ENCODE measurements around the gene KIF4B. TPM values are rescaled to one million over a fixed set of nuclear protein-coding genes. Genes with fewer than 3 reads are reported as not detected.

KIF4B gene
- polyA plus RNA-seq, 1 donor (not counting 4 experiments of a cell fraction or from before 2014, with no cell fraction given): not detected

DNA sequence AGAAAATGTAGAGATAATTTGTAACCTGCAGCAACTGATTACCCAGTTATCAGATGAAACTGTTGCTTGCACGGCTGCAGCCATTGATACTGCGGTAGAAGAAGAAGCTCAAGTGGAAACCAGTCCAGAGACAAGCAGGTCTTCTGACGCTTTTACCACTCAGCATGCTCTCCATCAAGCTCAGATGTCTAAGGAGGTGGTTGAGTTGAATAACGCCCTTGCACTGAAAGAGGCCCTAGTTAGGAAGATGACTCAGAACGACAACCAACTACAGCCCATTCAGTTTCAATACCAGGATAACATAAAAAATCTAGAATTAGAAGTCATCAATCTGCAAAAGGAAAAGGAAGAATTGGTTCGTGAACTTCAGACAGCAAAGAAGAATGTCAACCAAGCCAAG, 1.7 kb downstream of the KIF4B start:
- H3K4me1 ChIP-seq (ENCODE audit: control insufficient read depth, extremely low read depth, insufficient read depth, low read length): no peaks in the 10 kb centered on the region
- no peaks in the 10 kb centered on the region for H3K9me1 ChIP-seq (ENCODE audit: control insufficient read depth, extremely low read depth, insufficient read depth, low read length)
- no peaks in the 10 kb centered on the region for H3K27me3 ChIP-seq (ENCODE audit: control insufficient read depth, extremely low read depth, insufficient read depth, low read length)
- H4K20me1 ChIP-seq (ENCODE audit: control insufficient read depth, extremely low read depth, insufficient read depth, low read length): no peaks in the 10 kb centered on the region
- H3K9ac ChIP-seq (ENCODE audit: control insufficient read depth, extremely low read depth, insufficient read depth, low read length): no peak overlapping the region
- H3K4me3 ChIP-seq (ENCODE audit: control insufficient read depth in 2 of 3, extremely low read depth in 1 of 3, insufficient read depth in 2 of 3, low read depth in 1 of 3, low read length in 3 of 3): no peak overlapping the region
- dilution Hi-C loops (cut with MboI; ENCODE audit: extremely low pct_ligation_motif_present, low sequenced_read_pairs): no loop called here
- no peaks in the 10 kb centered on the region for H3K79me2 ChIP-seq (ENCODE audit: control insufficient read depth, insufficient read depth, low read length)
- no peaks in the 10 kb centered on the region for H3K36me3 ChIP-seq (ENCODE audit: control insufficient read depth in 2 of 2, extremely low read depth in 1 of 2, insufficient read depth in 2 of 2, low read length in 2 of 2)
- no peak for FAIRE-seq
- H3K4me2 ChIP-seq (ENCODE audit: control insufficient read depth, extremely low read depth, insufficient read depth, low read depth, low read length): no peak overlapping the region
- no peak for DNase-seq (ENCODE audit: low read depth, low spot score)
- H3K27ac ChIP-seq (ENCODE audit: control insufficient read depth, insufficient read depth, low read length): no peak overlapping the region
- TF ChIP-seq EZH2 (IDR thresholded peaks at IDR 0.05; ENCODE audit: low read length): no peak
- TF ChIP-seq, protein P1, sequence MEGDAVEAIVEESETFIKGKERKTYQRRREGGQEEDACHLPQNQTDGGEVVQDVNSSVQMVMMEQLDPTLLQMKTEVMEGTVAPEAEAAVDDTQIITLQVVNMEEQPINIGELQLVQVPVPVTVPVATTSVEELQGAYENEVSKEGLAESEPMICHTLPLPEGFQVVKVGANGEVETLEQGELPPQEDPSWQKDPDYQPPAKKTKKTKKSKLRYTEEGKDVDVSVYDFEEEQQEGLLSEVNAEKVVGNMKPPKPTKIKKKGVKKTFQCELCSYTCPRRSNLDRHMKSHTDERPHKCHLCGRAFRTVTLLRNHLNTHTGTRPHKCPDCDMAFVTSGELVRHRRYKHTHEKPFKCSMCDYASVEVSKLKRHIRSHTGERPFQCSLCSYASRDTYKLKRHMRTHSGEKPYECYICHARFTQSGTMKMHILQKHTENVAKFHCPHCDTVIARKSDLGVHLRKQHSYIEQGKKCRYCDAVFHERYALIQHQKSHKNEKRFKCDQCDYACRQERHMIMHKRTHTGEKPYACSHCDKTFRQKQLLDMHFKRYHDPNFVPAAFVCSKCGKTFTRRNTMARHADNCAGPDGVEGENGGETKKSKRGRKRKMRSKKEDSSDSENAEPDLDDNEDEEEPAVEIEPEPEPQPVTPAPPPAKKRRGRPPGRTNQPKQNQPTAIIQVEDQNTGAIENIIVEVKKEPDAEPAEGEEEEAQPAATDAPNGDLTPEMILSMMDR (optimal IDR thresholded peaks at IDR 0.05 in 1 of 3, IDR thresholded peaks at IDR 0.05 in 1 of 3, conservative IDR thresholded peaks at IDR 0.05 in 1 of 3; ENCODE audit: extremely low read depth in 1 of 3, insufficient read depth in 2 of 3, low read length in 3 of 3): no peak
- H2AFZ ChIP-seq (ENCODE audit: control insufficient read depth, low read length): no peak overlapping the region
- H3K9me3 ChIP-seq (ENCODE audit: control insufficient read depth, low read depth, low read length): no peaks in the 10 kb centered on the region

- H2AFZ ChIP-seq (ENCODE audit: control insufficient read depth, low read length): no peak overlapping the region
- H3K4me3 ChIP-seq (ENCODE audit: control insufficient read depth in 2 of 3, extremely low read depth in 1 of 3, insufficient read depth in 2 of 3, low read depth in 1 of 3, low read length in 3 of 3): no peak overlapping the region
- H3K27ac ChIP-seq (ENCODE audit: control insufficient read depth, insufficient read depth, low read length): no peak overlapping the region
- no peaks in the 10 kb centered on the region for H3K4me1 ChIP-seq (ENCODE audit: control insufficient read depth, extremely low read depth, insufficient read depth, low read length)
- no peaks in the 10 kb centered on the region for H4K20me1 ChIP-seq (ENCODE audit: control insufficient read depth, extremely low read depth, insufficient read depth, low read length)
- no peaks in the 10 kb centered on the region for H3K9me3 ChIP-seq (ENCODE audit: control insufficient read depth, low read depth, low read length)
- DNase-seq (ENCODE audit: low read depth, low spot score) (no peak), FAIRE-seq (no peak)
- H3K9ac ChIP-seq (ENCODE audit: control insufficient read depth, extremely low read depth, insufficient read depth, low read length): no peak overlapping the region
- H3K27me3 ChIP-seq (ENCODE audit: control insufficient read depth, extremely low read depth, insufficient read depth, low read length): no peaks in the 10 kb centered on the region
- H3K9me1 ChIP-seq (ENCODE audit: control insufficient read depth, extremely low read depth, insufficient read depth, low read length): no peaks in the 10 kb centered on the region
- H3K4me2 ChIP-seq (ENCODE audit: control insufficient read depth, extremely low read depth, insufficient read depth, low read depth, low read length): no peak overlapping the region
- H3K36me3 ChIP-seq (ENCODE audit: control insufficient read depth in 2 of 2, extremely low read depth in 1 of 2, insufficient read depth in 2 of 2, low read length in 2 of 2): no peaks in the 10 kb centered on the region
- dilution Hi-C loops (cut with MboI; ENCODE audit: extremely low pct_ligation_motif_present, low sequenced_read_pairs): no loop called here
- no peaks in the 10 kb centered on the region for H3K79me2 ChIP-seq (ENCODE audit: control insufficient read depth, insufficient read depth, low read length)
- no peak for TF ChIP-seq EZH2 (IDR thresholded peaks at IDR 0.05; ENCODE audit: low read length)
- TF ChIP-seq, protein P1 (optimal IDR thresholded peaks at IDR 0.05 in 1 of 3, IDR thresholded peaks at IDR 0.05 in 1 of 3, conservative IDR thresholded peaks at IDR 0.05 in 1 of 3; ENCODE audit: extremely low read depth in 1 of 3, insufficient read depth in 2 of 3, low read length in 3 of 3): no peak
Measured at GRCh38 chr5:155017610-155018009, 4.1 kb downstream of the KIF4B start.

Measured in keratinocyte (primary cell).